Uterus (tissue), 2 donors: Measurements from ENCODE around the gene NRXN2.

Source experiments
- CTCF ChIP-seq, 4 experiments: fragments of 200-600 bp in 2 of 4; fragments of 450-650 bp in 2 of 4; sonication (generic) in 2 of 4; IDR thresholded peaks; one replicate each; pipeline ENCODE4 v1.5.1; 2016 to 2019; ENCODE audit warnings: antibody characterized with exemption in 4 of 4, mild to moderate bottlenecking in 2 of 4, moderate library complexity in 1 of 4
- POLR2A ChIP-seq, 2 donors: fragments of 450-650 bp; IDR thresholded peaks; one replicate each; pipeline ENCODE4 v1.6.1; 2016; ENCODE audit warnings: antibody characterized with exemption in 2 of 2, mild to moderate bottlenecking in 1 of 2, moderate library complexity in 1 of 2

GRCh38 chr11:64754919-64755662 lies 32.1 kb upstream of the NRXN2 start:
- TF ChIP-seq POLR2A (IDR thresholded peaks at IDR 0.05) (no peak), CTCF (IDR thresholded peaks at IDR 0.05) (no peak)
